HG03095 (cell line): ENCODE measurements around the gene TAOK1.
"Not testable (repeated sequence)": the region's sequence is repeated elsewhere in the genome, so short reads cannot be mapped to it uniquely, and the experiment has no call there.

Experiments
- ATAC-seq: cut with Tn5 transposase; IDR thresholded peaks from one replicate; pipeline ENCODE4 v1.9.1; 2021; ENCODE audit warnings: moderate library complexity; ENCODE audit not compliant: unreplicated experiment

TAOK1 gene

DNA sequence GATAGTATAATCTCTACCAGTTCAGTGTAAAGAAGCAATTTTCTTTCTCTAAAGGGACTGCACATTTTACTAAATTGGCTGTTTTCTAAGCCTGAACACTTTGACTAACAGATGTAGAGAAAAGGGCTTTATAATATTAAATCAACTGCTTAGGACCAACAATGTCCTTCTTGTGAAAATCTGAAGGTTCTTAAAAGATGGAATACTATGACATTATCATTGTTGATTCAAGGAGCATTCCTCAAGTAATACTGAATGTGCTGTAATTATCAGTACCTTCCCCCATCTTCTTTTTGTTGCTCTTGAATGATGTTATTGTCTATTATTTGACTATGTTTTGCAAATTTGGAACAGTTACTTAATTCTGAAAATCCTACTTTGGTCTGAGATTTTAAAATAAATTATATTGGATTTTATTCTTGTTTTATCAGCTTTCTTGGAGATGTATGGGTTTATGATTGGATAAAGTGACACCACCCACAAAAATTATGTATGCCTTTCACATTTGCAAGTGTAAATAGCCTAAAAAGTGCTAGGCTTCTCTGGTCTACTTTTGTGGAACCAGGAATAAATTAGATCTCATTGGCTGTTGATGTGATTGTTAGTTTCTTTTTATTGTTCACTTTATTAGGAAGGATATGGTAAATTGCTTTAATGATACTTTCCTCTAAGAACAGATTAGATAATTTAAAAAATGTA is 53.0 kb downstream of the TAOK1 start:
- no peak for ATAC-seq

DNA sequence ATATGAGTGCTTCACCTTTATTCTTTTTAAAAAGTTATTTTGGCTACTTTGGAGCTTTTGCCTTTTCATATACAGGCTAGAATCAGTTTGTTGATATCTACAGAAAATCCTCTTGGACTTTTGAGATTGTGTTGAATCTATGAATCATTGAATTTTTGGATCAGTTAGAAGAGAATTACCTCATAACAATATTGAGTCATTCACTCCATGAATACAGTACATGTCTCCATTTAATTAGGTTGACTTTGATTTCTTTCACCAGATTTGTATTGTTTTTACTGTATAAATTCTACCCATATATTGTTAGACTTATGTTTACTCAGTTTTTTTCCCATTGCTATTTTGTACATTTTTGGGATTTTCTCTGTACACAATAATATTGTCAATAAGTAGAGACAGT is 54.4 kb downstream of the TAOK1 start:
- no peak for ATAC-seq

- no peak for ATAC-seq
Observed at GRCh38 chr17:29445844-29446243, 55.7 kb downstream of the TAOK1 start.

GRCh38 chr17:29449865-29450671 is 59.9 kb downstream of the TAOK1 start:
- ATAC-seq: no peak

GRCh38 chr17:29451121-29451742 is 61.1 kb downstream of the TAOK1 start:
- ATAC-seq: no peak

- ATAC-seq: no peak
Observed at GRCh38 chr17:29458066-29458465, 67.9 kb downstream of the TAOK1 start.

- ATAC-seq: no peak
Observed at GRCh38 chr17:29461483-29462206, 71.5 kb downstream of the TAOK1 start.

- ATAC-seq: no peak
Observed at GRCh38 chr17:29469276-29469675, 79.1 kb downstream of the TAOK1 start.

DNA sequence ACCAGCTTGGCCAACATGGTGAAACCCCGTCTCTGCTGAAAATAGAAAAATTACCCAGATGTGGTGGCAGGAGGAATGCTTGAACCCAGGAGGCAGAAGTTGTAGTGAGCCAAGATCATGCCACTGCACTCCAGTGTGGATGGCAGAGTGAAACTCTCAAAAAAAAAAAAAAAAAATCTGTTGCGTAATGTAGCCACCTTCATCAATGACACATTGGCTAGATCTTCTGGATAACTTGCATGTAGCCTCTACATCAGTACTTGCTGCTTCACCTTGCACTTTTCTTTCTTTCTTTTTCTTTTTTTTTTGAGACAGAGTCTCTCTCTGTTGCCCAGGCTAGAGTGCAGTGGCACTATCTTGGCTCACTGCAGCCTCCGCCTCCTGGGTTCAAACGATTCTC is 83.3 kb downstream of the TAOK1 start:
- not testable (repeated sequence) for ATAC-seq

GRCh38 chr17:29474297-29474696 is 84.1 kb downstream of the TAOK1 start:
- no peak for ATAC-seq

- no peak for ATAC-seq
Observed at GRCh38 chr17:29475891-29476290, 85.7 kb downstream of the TAOK1 start.

DNA sequence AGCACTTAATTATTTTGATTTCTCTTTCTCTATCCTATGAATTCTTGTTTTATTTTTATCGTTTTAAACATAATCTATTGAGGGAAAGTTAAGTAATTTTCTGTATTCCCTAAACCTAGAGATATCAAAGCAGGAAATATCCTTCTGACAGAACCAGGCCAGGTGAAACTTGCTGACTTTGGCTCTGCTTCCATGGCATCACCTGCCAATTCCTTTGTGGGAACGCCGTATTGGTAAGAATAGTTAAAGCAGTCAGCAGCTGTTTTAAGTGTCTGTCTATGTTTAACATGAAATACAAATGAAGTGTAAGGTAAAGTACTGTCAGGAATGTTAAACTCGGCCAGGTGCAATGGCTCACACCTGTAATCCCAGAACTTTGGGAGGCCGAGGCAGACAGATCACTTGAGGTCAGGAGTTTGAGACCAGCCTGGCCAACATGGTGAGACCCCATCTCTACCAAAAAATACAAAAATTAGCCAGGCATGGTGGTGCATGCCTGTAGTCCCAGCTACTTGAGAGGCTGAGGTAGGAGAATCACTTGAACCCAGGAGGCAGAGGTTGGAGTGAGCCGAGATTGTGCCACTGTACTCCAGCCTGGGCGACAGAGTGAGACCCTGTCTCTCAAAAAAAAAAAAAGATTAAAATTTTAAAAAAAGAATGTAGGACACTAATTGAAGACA is 90.2 kb downstream of the TAOK1 start:
- not testable (repeated sequence) for ATAC-seq

DNA sequence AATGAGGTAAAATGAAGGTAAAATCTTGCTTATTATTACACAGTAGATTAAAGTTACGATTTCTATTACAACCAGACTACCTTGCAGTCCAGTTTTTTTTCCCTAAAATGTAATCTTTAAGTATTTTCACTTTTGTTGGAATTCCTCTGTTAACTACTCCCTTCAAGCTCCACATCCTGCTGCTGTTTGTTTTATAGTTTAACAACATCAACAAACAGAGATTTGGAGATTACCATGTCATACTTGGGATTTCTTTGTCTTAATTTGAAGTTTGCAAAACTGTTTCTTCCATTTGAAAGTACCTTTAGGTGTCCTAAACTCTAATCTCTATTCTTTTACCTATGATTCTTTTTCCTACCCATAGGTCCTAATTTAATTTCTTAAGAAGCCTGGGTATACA is 93.3 kb downstream of the TAOK1 start:
- no peak for ATAC-seq

DNA sequence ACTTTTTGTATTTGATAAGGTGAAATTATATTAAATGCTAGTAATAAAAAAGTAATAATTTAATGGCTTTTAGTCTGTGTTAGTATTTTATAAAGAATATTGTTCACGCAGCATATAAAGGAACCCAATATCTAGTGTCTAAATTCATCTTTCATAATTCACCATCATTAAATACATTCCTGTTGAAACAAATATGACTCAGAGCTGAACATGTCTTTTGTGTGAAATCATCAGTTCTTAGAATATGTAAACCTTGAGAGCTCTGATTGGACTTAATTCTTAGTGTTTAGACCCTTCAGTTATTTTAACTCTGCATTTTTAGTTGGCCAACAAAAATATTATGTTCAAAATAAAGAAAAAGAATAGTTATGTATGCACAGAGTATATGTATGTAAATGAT is 104.8 kb downstream of the TAOK1 start:
- no peak for ATAC-seq

GRCh38 chr17:29504711-29505110 is 114.5 kb downstream of the TAOK1 start:
- ATAC-seq: no peak

GRCh38 chr17:29505836-29506235 is 115.7 kb downstream of the TAOK1 start:
- ATAC-seq: no peak

DNA sequence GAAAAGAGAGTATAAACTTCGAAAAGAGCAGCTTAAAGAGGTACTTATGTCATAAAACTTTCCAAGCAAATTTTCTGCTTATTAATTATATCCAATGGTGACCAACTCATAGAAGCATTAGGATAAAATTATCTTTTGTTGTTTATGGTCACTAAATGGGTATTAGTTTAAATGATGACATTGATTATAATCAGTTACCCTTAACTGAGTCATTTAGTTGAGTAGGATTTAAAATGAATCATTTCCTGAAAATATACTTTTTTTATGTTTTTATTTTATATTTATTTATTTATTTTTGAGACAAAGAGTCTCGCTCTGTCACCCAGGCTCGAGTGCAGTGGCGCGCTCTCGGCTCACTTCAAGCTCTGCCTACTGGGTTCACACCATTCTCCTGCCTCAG is 120.8 kb downstream of the TAOK1 start:
- no peak for ATAC-seq

DNA sequence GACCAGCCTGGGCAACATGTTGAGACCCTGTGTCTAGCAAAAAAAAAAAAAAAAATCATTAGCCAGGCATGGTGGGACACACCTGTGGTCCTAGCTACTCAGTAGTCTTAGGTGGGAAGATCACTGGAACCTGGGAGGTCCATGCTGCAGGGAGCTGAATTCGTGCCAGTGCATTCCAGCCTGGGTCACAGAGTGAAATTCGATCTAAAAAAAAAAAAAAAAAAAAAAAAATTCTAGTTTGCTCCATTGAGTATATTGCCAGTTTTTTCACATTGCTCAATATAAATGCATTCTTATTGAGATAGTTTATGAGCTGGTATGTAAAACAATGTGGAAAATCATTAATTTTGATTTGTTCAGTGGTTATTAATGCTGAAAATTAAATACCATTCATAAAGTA is 124.6 kb downstream of the TAOK1 start:
- no peak for ATAC-seq

- no peak for ATAC-seq
Observed at GRCh38 chr17:29518359-29518758, 128.2 kb downstream of the TAOK1 start.

DNA sequence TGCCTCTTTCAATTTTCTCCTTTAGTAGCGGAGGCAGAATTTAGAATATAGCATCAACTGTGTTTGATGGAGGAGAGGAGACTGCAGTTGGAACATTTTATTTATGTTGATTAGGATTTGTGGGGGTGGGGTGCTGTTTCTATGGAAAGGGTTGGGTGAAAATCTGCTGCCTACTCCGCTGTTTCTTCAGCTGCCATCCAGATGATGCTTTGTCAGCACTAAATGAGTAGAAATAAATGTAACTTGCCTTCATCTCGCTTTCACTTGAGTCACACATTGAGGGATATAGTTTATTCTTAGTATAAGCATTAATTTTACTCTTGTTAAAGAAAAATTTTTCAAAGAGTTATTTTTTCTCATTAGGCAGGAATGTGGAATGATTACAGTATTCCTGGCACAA is 134.5 kb downstream of the TAOK1 start:
- ATAC-seq: no peak

GRCh38 chr17:29526322-29526721 is 136.2 kb downstream of the TAOK1 start:
- no peak for ATAC-seq
